Non-pigmented ciliary epithelial cell (primary cell): ENCODE measurements around the gene VMP1.

ENCODE experiments used
- DNase-seq: peaks from one replicate; pipeline ENCODE4 v3.0.0-alpha.2; 2010; ENCODE audit warnings: low read depth

Gene VMP1

GRCh38 chr17:59707149-59707970, at the start of gene VMP1, which contains the start of gene PTRH2:
TSS of gene VMP1 (plus strand) at chr17:59707654. CDS start at chr17:59731447, 23,793 bp downstream.
TSS of gene PTRH2 (minus strand) at chr17:59707430. CDS start at chr17:59697978, 9,452 bp downstream.
- peak; percentile 98 for DNase-seq

GRCh38 chr17:59666235-59666634, 41.2 kb upstream of the VMP1 start:
- DNase-seq, result no peak

- peak; percentile 93 for DNase-seq
Measured at GRCh38 chr17:59668816-59669215, 38.6 kb upstream of the VMP1 start.

GRCh38 chr17:59669411-59669810, 38.0 kb upstream of the VMP1 start:
- DNase-seq, result no peak

- DNase-seq, result no peak
Measured at GRCh38 chr17:59669944-59670343, 37.5 kb upstream of the VMP1 start.

- no peak for DNase-seq
Measured at GRCh38 chr17:59671386-59671785, 36.1 kb upstream of the VMP1 start.

- no peak for DNase-seq
Measured at GRCh38 chr17:59675231-59675630, 32.2 kb upstream of the VMP1 start.

- DNase-seq, result no peak
Measured at GRCh38 chr17:59676716-59677115, 30.7 kb upstream of the VMP1 start.

GRCh38 chr17:59678918-59679317, 28.5 kb upstream of the VMP1 start:
- no peak for DNase-seq

GRCh38 chr17:59680314-59680713, 27.1 kb upstream of the VMP1 start:
- DNase-seq, result no peak

- no peak for DNase-seq
Measured at GRCh38 chr17:59683283-59683682, 24.2 kb upstream of the VMP1 start.

- DNase-seq, result no peak
Measured at GRCh38 chr17:59684967-59685366, 22.5 kb upstream of the VMP1 start.

- DNase-seq, result no peak
Measured at GRCh38 chr17:59688008-59688407, 19.4 kb upstream of the VMP1 start.

- no peak for DNase-seq
Measured at GRCh38 chr17:59688496-59688895, 19.0 kb upstream of the VMP1 start.

- DNase-seq, result no peak
Measured at GRCh38 chr17:59693582-59693981, 13.9 kb upstream of the VMP1 start.

- no peak for DNase-seq
Measured at GRCh38 chr17:59694344-59694743, 13.1 kb upstream of the VMP1 start.

- DNase-seq, result no peak
Measured at GRCh38 chr17:59695945-59696681, 11.3 kb upstream of the VMP1 start.

- no peak for DNase-seq
Measured at GRCh38 chr17:59696682-59697277, 10.7 kb upstream of the VMP1 start.

- no peak for DNase-seq
Measured at GRCh38 chr17:59698143-59698542, 9.3 kb upstream of the VMP1 start.

GRCh38 chr17:59699218-59699617, 8.2 kb upstream of the VMP1 start:
- no peak for DNase-seq

- DNase-seq, result no peak
Measured at GRCh38 chr17:59699786-59700185, 7.7 kb upstream of the VMP1 start.

GRCh38 chr17:59702304-59702703, 5.2 kb upstream of the VMP1 start:
- DNase-seq, result no peak

- no peak for DNase-seq
Measured at GRCh38 chr17:59707971-59708430, 547 bp downstream of the VMP1 start.
